Pancreas (tissue), 10 donors: ENCODE data around the gene POP7. TPM values are rescaled to one million over a fixed set of nuclear protein-coding genes. Genes with fewer than 3 reads are reported as not detected.
A peak's percentile ranks its signal among the peaks of the same experiment; 100 is the strongest.

Experiments used
- ATAC-seq, 4 donors: fragments of 200-7000 bp; cut with Tn5 transposase; one replicate each; pipeline versions ENCODE4 v1.8.0 to v1.9.1; 2020; ENCODE audit warnings: mild to moderate bottlenecking in 4 of 4, moderate library complexity in 4 of 4
- DNase-seq, 6 donors: peaks; one replicate each; pipeline ENCODE4 v3.0.0-alpha.2; 2020
- FAIRE-seq: peaks from 2 replicates; lab custom pipeline; 2012; peaks lifted over from hg19 to GRCh38; lab: Jason Lieb, UNC
- H3K27ac ChIP-seq, 4 donors: fragments of 200-600 bp; sonication (generic); 1 replicate in 3 of 4; 2 replicates in 1 of 4; pipeline versions ENCODE4 v1.5.0 to v1.8.0; 2020
- H3K27me3 ChIP-seq, 4 donors: fragments of 200-600 bp; one replicate each; pipeline ENCODE4 v1.8.0; 2021
- H3K36me3 ChIP-seq, 3 donors: fragments of 200-600 bp; sonication (generic) in 1 of 3; one replicate each; pipeline versions ENCODE4 v1.5.0 to v1.8.0; 2020 to 2021
- H3K4me1 ChIP-seq, 3 donors: fragments of 200-600 bp; one replicate each; pipeline ENCODE4 v1.8.0; 2021
- H3K4me3 ChIP-seq, 4 donors: fragments of 200-600 bp; sonication (generic) in 2 of 4; one replicate each; pipeline versions ENCODE4 v1.5.0 to v1.8.0; 2020 to 2021
- H3K9me3 ChIP-seq, 4 donors: fragments of 200-600 bp; one replicate each; pipeline ENCODE4 v1.8.0; 2021
- WGBS, 2 donors: extraction: QIAGEN DNeasy Blood & Tissue Kit; methylation state at CpG; one replicate each; pipeline ENCODE4 v1.1.7; 2013; 5-methylcytosine and 5-hydroxymethylcytosine counted together
- intact Hi-C, 3 donors: fragments of 100-400 bp; cut with DNase I; formaldehyde crosslinking; loops; one replicate each; pipeline versions ENCODE4 v1.11.1 to v1.14.2; 2022
- polyA plus RNA-seq, 2 donors: library from polyadenylated mRNA; stranded (reverse); fragments of 200-250 nt; gene quantifications; one replicate each; pipeline ENCODE4 v1.2.3, GENCODE V29; 2013
- total RNA-seq, 6 donors: library from RNA; stranded (reverse); fragmentation: NEBNext Ultra II Directional in 4 of 6; extraction: Animal tissue kit (Norgen Biotek cat#: 25700) in 4 of 6; gene quantifications; one replicate each; pipeline versions ENCODE4 v1.2.1 to v1.2.4, GENCODE V29; 2021 to 2023
- TF ChIP-seq, protein P1 (sequence below), 4 donors: fragments of 200-600 bp; sonication (generic) in 3 of 4; IDR thresholded peaks; one replicate each; pipeline versions ENCODE4 v1.5.0 to v1.8.0; 2021; ENCODE audit warnings: antibody characterized with exemption in 4 of 4
- donor health status: healthy with polysubstance abuse.
- donor health status: DM: no; HTN: no; CAD: no; lungs with moderate emphysema.
- donor health status: DM: no; HTN: no; CAD: no.
- donor health status: control.
- donor health status: control.
- donor health status: Bipolar disorder and iron deficiency.
- donor health status: DM: yes; HTN: yes; CAD: no.
- donor health status: DM: no; HTN: no; CAD: no.
- donor health status: DM: no; HTN: no; CAD: no.
- donor health status: DM: yes; HTN: yes; CAD: no.

POP7 gene
- total and polyA plus RNA-seq, 8 donors, result 10.5 to 26.1 (median 16.2) TPM

GRCh38 chr7:100686201-100686821 lies 19.6 kb upstream of the POP7 start:
- no peak for ATAC-seq
- FAIRE-seq, result no peak
- H3K4me1 ChIP-seq, result peaks cover 0 to 4% (median 0%) of the 10 kb centered on the region in 3 donors
- H3K27me3 ChIP-seq, result no peaks in the 10 kb centered on the region
- intact Hi-C loops, result loop anchor here in 1 of 3 donors (10.0 kb wide), 2 partner anchors 122 to 222 kb away; partner anchors contain the start of gene SPACDR
- peak in 2 of 6 donors; percentile 60 to 74 for DNase-seq
- 87 to 88% methylated on average over 33 of the region's 33 CpGs for WGBS, 2 donors
- H3K36me3 ChIP-seq, result peaks cover 0 to 68% (median 51%) of the 10 kb centered on the region in 3 donors
- H3K27ac ChIP-seq, result no peak overlapping the region
- TF ChIP-seq, protein P1, sequence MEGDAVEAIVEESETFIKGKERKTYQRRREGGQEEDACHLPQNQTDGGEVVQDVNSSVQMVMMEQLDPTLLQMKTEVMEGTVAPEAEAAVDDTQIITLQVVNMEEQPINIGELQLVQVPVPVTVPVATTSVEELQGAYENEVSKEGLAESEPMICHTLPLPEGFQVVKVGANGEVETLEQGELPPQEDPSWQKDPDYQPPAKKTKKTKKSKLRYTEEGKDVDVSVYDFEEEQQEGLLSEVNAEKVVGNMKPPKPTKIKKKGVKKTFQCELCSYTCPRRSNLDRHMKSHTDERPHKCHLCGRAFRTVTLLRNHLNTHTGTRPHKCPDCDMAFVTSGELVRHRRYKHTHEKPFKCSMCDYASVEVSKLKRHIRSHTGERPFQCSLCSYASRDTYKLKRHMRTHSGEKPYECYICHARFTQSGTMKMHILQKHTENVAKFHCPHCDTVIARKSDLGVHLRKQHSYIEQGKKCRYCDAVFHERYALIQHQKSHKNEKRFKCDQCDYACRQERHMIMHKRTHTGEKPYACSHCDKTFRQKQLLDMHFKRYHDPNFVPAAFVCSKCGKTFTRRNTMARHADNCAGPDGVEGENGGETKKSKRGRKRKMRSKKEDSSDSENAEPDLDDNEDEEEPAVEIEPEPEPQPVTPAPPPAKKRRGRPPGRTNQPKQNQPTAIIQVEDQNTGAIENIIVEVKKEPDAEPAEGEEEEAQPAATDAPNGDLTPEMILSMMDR (IDR thresholded peaks at IDR 0.05), result no peak
- H3K4me3 ChIP-seq, result no peak overlapping the region
- H3K9me3 ChIP-seq, result no peaks in the 10 kb centered on the region

DNA sequence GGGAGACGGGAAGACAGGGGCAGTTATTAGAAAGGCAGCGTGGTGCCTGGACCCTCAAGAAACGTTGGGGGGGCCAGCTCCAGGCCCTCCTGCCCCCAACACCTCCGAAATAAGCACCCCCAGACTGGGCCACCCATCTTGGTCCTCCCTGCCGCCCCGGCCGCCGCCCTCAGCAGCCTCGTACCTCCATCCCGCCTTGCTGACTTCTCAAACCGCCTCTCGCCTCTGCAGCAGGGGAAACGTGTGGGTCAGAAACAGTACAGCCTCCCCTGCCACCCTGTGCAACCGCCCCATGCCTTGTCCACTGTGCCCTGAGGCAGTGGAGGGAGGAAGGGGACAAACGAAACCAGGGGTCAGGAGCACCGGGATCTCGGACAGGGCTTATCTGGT lies 19.1 kb upstream of the POP7 start:
- Histone ChIP-seq H3K27ac (no peak overlapping the region), H3K27me3 (no peaks in the 10 kb centered on the region), H3K9me3 (no peaks in the 10 kb centered on the region), H3K36me3 (peaks cover 0 to 63% (median 46%) of the 10 kb centered on the region in 3 donors), H3K4me3 (no peak overlapping the region), H3K4me1 (peaks cover 1 to 8% (median 5%) of the 10 kb centered on the region in 3 donors)
- WGBS, 2 donors, result 92 to 93% methylated on average over 17 of the region's 17 CpGs
- TF ChIP-seq, protein P1 (IDR thresholded peaks at IDR 0.05), result no peak
- no peak for DNase-seq
- intact Hi-C loops, result loop anchor here in 1 of 3 donors (10.0 kb wide), 2 partner anchors 122 to 222 kb away; partner anchors contain the start of gene SPACDR
- FAIRE-seq, result no peak
- ATAC-seq, result no peak

- DNase-seq, result peak in 2 of 6 donors; percentile 50 to 68
- WGBS, 2 donors, result 88 to 95% methylated on average over 19 to 22 of the region's 22 CpGs
- Histone ChIP-seq H3K27ac (no peak overlapping the region), H3K4me1 (peaks cover 6 to 10% (median 9%) of the 10 kb centered on the region in 3 donors), H3K4me3 (no peak overlapping the region), H3K9me3 (no peaks in the 10 kb centered on the region), H3K27me3 (no peaks in the 10 kb centered on the region), H3K36me3 (peaks cover 0 to 61% (median 44%) of the 10 kb centered on the region in 3 donors)
- no peak for ATAC-seq
- intact Hi-C loops, result loop anchor here in 1 of 3 donors (10.0 kb wide), 2 partner anchors 122 to 222 kb away; partner anchors contain the start of gene SPACDR
- FAIRE-seq, result no peak
- TF ChIP-seq, protein P1 (IDR thresholded peaks at IDR 0.05), result no peak
Observed at GRCh38 chr7:100687261-100687660, 18.7 kb upstream of the POP7 start.

- FAIRE-seq (no peak), DNase-seq (no peak), ATAC-seq (no peak)
- Histone ChIP-seq H3K27ac (no peak overlapping the region), H3K4me1 (peaks cover 10 to 15% (median 14%) of the 10 kb centered on the region in 3 donors), H3K9me3 (no peaks in the 10 kb centered on the region), H3K27me3 (no peaks in the 10 kb centered on the region), H3K36me3 (peaks cover 0 to 55% (median 38%) of the 10 kb centered on the region in 3 donors), H3K4me3 (no peak overlapping the region)
- WGBS, 2 donors, result 81 to 85% methylated on average over 25 of the region's 25 CpGs
- intact Hi-C loops, result loop anchor here in 1 of 3 donors (10.0 kb wide), 2 partner anchors 123 to 223 kb away; partner anchors contain the start of gene SPACDR
- TF ChIP-seq, protein P1 (IDR thresholded peaks at IDR 0.05), result no peak
Observed at GRCh38 chr7:100687751-100688300, 18.1 kb upstream of the POP7 start.
